GM19193 (cell line): ENCODE data around the gene KLK10.

Experiments used
- POLR2A ChIP-seq: IDR thresholded peaks from 4 replicates; pipeline ENCODE4 v1.6.1; 2011; ENCODE audit not compliant: insufficient read depth, insufficient read length; ENCODE audit errors: extremely low read depth

Gene KLK10

GRCh38 chr19:51019544-51019925 is at the start of gene KLK10:
Gene KLK10 (minus strand): TSS chr19:51019709. CDS start chr19:51019130, 579 bp downstream.
- no peak for TF ChIP-seq POLR2A

- TF ChIP-seq POLR2A: no peak
These were observed 47.1 kb upstream of the KLK10 start for GRCh38 chr19:51066393-51067186.

GRCh38 chr19:51065221-51065960 is 45.9 kb upstream of the KLK10 start:
- no peak for TF ChIP-seq POLR2A

GRCh38 chr19:51064534-51065220 is 45.2 kb upstream of the KLK10 start, which contains the start of gene KLK13:
Gene KLK13 (minus strand): TSS chr19:51065092. CDS start chr19:51065067, 25 bp downstream.
- TF ChIP-seq POLR2A: no peak

GRCh38 chr19:51063664-51064063 is 44.2 kb upstream of the KLK10 start:
- TF ChIP-seq POLR2A: no peak

GRCh38 chr19:51060973-51061372 is 41.5 kb upstream of the KLK10 start:
- no peak for TF ChIP-seq POLR2A

GRCh38 chr19:51060336-51060735 is 40.8 kb upstream of the KLK10 start:
- TF ChIP-seq POLR2A: no peak

GRCh38 chr19:51059715-51060114 is 40.2 kb upstream of the KLK10 start:
- no peak for TF ChIP-seq POLR2A

GRCh38 chr19:51055866-51056265 is 36.4 kb upstream of the KLK10 start:
- TF ChIP-seq POLR2A: no peak

GRCh38 chr19:51047031-51047335 is 27.5 kb upstream of the KLK10 start:
- TF ChIP-seq POLR2A: no peak

- TF ChIP-seq POLR2A: no peak
These were observed 24.8 kb upstream of the KLK10 start for GRCh38 chr19:51044327-51044726.

GRCh38 chr19:51043497-51043896 is 24.0 kb upstream of the KLK10 start:
- no peak for TF ChIP-seq POLR2A

GRCh38 chr19:51040151-51040550 is 20.6 kb upstream of the KLK10 start:
- no peak for TF ChIP-seq POLR2A

GRCh38 chr19:51036519-51036918 is 17.0 kb upstream of the KLK10 start:
- TF ChIP-seq POLR2A: no peak

GRCh38 chr19:51034704-51035103 is 15.2 kb upstream of the KLK10 start, which contains the start of gene KLK12:
Gene KLK12 (minus strand): TSS chr19:51035002. CDS start chr19:51034621, 381 bp downstream.
- no peak for TF ChIP-seq POLR2A

- no peak for TF ChIP-seq POLR2A
These were observed 12.3 kb upstream of the KLK10 start for GRCh38 chr19:51031880-51032225.

- no peak for TF ChIP-seq POLR2A
These were observed 11.8 kb upstream of the KLK10 start for GRCh38 chr19:51031220-51031879.
